HG03135 (cell line): ENCODE data around the gene CBX8.

Experiments
- ATAC-seq: cut with Tn5 transposase; IDR thresholded peaks from one replicate; pipeline ENCODE4 v1.9.1; 2021; ENCODE audit warnings: mild to moderate bottlenecking, moderate library complexity; ENCODE audit not compliant: unreplicated experiment

Gene CBX8

DNA sequence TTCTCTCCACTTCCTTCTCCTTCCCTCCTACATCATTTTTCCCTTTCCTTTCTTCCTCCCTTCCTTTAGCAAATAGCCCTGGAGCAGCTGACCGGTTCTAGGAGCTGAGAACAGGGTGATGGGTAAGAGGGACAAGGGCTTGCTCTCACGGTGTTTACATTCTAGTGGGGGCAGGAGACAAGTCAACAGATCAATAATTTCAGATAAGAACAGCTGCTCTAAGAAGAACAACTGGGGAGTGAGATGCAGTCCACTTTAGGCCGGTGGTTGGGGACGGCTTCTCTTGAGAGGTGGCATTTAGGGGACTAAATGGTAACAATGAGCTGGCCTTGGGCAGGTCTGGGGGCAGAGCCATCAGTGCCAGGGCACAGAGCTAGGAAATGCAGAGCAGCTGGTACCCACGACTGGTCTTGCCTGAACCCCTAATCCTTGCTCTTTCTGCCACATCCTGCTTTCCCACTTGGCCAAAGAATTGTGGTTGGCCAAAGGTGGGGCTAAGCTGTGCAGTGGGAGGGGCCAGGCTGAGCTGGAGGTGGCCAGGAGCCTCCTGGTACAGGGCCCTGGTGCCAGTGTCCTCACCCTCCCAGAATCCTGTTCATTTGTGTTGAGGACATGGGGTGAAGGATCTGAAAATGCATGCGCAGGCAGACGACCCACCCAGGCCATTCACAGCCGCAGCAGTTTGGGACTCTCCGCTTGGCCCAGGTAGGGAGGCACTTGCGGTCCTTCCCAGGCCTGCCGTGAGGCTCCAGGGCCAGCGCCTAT is 24.6 kb upstream of the CBX8 start:
- no peak for ATAC-seq

DNA sequence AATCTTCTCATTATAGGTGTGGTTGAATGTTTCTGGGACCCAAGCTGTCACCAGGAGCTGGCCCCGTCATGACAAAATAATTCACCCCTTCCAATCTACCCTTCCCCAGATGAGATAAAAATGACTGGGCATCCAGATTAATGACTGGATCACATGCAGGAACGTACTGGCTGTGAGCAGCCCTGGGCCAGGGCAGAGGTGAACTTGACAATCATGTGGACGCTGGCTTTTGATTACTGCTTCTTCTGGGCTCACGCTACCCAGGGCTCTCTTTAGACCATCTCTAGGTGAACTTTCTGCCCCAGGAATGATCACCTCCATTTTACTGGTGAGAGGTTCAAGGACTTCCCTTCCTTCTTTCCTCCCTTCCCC is 24.1 kb upstream of the CBX8 start:
- ATAC-seq: no peak

DNA sequence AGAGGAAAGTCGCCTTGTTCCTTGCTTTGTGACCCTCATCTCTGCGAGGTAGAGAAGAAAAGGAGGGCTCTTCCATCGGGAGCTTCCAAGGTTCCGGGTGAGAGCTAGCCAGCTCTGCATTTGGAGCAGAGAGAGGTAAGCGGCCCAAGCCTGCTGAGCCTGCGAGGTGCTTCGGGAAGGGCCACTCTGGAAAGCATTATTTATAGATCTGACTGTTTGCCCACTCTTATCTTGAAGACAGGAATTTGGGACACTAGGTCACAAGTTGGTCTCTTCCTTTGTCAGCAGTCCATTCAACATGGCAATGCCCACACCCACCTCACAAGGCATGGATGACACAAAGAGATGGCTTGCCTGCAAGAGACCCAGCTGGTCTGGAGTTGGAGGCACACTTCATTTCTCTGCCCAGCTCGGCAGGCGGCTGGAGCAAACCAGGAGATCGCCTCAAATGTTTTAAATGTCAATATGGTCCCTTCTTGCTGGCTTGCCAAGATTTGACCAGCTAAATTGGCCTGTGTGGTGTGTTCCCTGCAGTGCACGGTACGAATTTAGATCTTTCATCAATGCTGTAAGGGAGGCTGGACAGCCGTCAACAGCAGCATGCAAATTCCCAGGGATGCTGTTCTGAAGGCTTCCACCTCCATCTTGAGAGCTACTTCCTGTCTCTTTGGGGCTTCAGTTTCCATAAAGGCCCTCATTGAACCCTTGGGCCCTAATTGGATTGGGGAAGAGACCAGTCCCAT is 22.8 kb upstream of the CBX8 start:
- ATAC-seq: no peak

DNA sequence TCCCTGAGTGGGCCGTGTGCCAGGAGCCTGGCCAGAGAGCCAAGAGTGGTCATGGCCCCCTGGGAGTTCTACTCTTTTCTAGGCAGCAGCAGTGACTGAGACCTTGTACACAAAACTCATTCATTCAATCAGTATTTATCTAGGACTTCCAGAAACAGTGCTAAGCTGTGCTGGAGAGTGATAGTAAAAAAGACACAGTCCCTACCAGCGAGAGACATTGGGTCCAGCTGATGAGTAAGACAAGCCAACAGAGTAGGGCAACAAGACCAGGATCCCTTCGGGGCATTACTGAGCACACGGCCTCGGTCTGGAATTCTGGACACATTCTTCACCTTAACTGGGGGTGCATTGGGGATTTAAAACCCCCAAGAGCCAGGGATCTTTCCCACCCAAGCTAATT is 22.2 kb upstream of the CBX8 start:
- ATAC-seq: no peak

DNA sequence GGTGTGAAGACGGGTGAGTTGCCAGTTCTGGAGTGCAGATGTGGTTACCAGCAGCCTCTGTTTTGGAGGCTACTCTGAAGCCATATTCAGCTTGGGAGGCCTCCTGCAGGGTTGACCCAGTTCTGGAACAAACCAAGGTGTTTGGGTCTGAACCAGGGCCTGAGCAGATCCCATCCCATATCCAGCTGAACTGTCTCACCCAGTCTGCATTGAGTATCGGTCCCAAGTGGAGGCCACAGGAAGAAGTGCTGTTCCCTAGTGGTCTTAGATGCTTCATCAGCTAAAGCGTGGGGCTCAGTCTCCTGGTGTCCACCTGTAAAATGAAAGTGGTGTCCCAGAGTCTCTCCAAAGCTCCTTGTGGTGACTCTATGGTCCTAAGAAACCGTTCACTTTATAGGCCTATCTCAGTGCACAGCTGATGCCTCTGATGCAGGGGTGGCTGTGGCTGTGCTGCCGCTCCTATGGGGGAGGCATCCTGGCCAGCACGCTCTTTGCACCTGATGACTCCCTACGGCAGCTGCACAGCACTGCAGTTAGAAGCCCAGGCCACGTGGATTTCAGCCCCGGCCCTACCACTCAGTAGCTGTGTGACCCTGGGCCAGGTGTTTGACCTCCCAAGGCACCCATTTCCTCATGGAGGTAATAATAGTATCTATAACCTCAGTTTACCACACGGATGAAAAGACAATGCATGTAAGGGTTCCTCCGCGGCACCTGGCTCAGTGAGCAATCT is 21.3 kb upstream of the CBX8 start:
- no peak for ATAC-seq

DNA sequence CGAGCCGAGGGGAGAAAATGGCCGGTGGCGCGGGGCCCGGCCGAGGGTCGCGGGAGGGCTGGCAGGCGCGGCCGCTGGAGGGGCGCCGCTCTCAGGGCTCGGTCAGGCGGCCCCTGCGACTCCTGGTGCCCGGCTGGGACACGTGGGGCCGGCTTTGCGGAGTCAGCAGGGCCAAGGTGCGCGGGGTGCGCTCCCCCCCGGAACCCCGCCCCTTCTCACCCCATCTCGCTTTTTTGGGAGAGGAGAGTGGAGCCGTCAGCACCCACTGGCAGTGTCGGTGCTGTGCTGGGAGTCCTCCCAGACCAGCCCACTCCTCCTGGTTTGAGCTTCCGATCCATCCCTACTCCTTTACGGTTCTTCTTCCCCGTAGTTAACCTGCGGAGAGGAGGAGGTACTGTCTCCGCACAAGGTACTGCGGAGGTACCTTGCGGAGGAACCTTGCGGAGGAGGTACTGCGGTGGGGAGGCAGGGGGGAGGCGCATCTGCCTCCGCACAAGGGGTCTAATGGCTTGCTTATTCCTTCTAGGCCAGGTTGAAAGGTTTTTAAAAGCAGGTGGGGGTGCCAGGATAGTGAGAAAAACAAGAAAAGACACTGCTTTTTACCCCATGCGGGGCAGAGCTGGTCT is 19.1 kb upstream of the CBX8 start:
- no peak for ATAC-seq

DNA sequence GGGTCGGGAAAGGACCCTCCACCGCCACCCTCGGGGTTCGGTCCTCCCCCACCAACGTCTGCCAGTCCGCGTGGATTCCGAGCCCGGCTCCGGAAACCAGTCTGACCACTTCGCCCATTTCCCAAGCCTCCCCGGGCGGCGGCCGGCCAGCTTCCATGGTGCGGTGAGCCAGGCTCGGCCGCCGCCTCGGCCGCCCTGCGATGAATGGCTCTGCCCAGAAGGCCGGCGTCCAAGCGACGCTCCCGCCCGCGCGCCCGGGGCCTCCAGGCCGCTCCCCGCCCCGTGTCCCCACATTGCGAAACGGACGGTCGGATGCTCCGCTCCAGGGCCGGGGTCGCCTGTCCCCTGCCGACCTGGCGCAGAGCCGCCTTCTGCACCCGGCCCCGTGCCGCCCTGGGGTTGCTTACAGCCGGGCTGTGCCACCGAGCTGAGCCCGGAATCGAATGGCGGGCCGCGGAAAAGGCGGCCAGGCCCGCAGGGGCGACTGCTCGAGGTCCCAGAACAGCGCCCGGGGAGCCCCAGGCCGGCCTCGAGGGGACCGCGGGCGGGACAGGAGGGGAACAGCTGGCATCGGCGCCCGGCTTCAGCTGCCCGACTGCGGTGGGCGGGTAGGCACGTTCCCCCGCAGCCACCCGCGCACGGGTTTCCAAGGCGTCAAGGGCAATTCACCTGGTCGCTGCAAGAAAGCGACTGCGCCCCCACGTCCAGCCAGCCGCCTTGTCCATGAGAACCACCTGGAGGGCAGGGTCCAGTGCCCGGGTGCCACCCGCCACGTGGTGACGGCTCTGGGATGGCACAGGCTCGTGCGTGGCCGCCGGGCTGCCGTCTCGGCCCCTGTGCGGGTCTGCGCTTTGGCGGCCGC is 18.3 kb upstream of the CBX8 start:
- no peak for ATAC-seq

DNA sequence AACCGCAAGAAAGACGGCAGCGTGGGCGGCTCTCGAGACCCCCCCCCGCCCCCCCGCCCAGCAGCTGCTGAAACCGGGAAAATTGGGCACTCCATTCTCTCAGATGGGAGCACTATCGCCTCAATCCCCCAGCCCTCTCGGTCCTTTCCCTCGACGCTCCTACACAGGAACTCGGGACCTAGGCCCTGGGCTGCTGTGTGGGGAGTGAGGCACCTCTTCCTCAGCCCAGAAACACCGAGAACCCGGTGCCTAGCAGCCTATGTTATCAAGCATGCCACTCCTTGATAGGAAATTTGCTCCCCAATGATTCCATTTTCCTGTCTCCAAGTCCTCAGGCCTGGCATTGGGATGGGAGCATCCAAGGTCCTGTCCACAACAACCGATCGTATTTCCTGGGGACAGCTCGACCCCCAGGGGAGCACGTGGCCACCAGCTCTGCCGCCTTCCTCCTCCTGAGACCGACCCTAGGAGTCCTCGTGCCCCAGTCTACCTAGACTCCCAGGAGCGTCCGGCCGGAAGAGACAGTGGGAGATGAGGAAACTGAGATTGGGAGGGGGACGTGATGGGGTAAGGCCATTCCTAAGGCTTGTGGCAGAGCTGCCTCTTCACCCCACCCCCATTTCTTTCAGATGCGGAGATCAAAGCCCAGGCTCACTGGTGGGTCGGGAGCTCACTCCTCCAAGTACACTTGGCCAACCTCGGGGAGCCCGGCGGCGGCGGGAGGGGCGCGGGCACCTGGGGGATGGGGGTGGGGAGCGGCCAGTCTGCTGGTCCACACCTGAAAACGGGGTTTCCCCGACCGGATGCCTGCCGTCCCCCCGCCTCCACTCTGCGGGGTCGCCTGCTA is 17.5 kb upstream of the CBX8 start:
- no peak for ATAC-seq

DNA sequence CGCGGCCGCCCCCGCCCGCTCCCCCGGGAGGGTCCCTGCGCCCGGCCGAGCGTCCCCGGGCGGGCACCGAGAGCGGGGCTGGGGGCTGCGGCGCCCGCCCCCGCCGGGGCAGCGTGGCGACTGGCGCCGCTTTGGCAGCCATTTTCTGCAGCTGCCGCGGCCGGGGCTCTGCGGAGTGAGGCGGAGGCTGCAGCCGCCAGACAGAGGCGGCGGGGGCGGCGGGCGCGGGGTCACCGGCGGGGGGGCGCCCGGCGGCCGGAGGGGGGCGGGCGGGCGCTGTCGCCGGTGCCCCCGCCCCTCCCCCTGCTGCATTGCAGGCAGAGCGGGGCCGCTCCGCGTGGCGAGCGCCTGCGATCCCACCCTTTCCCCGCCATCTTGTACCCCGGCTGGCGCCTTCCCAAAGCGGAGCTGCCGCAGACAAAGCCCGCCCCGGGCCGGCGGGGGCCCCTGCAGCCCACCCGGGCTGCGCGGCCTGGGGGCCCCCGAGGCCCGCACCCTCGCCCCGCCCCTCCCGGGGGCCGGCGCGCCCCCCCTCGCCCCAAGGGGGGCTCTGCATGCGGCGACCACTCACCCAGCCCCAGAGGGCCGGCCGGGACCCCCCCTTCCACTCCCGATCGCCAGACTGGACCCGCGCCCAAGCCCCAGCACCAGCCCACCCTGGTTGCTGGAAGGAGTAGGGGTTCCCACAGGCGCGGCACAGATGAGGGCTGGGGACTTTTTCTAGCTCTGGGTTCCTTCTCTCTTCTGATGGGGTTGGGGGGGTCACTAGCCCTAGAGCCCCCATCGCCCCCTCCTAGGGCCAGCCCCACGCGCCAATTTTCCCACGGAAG is 16.6 kb upstream of the CBX8 start:
- no peak for ATAC-seq

DNA sequence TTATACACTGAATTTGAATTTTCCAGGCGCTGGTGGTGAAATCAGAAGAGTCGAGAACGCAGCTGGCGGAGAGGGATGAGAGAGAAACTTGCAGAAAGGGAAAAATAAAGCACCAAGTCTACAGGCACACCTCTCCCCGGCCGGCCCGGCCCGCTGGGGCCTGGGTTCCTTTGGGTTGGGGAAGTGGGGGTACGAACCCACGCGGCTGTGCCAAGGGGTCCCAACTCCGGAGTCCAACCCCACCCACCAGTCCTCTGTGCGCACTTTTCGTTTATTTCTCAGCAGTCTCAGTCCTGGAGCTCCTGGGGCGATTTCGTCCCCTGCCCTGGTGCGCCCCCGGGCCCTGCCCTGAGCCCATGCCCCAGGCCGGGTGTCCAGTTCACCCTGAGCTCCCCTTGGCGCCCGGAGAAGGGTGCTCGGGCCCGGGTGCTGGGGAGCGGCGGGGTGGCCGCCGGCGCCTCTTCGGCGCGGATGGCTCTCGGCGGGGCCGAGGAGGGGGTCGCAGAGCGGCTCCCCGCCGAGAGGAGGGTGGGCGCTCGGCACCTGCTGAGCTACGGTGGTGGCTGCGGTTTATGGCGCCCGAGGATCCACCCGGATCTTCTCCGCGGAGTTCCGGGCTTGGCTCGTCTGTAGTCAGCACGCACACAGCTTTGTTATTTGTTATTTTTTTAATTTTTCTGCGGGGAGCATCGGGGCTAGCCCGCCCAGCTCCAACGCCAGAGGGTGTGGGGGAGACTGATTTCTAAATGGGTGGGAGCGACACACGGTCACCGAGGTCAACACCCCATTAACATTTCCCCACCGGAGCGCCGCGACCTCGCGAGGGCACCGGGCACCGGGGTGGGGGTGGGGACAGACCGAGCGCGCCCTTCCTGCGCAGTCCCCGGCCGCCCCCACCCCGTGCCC is 15.7 kb upstream of the CBX8 start:
- no peak for ATAC-seq

DNA sequence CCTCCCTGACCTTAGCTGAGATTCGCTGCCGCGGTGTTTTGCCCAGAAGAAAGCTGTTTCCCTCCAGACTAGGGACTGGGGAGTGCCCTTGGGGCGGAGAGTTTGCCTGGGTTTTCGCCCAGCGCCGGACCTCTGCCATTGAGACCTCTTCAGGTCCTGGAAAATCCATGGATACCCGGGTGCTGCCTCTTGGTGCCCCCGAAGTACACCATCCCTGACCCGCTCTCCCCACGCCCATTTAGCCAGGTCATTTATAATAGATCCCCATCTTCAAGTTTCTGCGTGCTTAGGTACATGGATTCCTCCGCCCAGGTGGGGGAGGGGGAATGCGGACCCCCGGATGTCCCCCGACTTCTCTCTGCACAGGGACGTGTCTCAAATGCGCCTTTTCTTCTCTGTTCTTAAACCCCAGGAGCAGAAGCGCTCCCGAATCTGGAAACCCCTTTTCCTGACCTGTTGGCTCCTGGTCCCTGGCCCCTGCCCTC is 15.0 kb upstream of the CBX8 start:
- no peak for ATAC-seq

DNA sequence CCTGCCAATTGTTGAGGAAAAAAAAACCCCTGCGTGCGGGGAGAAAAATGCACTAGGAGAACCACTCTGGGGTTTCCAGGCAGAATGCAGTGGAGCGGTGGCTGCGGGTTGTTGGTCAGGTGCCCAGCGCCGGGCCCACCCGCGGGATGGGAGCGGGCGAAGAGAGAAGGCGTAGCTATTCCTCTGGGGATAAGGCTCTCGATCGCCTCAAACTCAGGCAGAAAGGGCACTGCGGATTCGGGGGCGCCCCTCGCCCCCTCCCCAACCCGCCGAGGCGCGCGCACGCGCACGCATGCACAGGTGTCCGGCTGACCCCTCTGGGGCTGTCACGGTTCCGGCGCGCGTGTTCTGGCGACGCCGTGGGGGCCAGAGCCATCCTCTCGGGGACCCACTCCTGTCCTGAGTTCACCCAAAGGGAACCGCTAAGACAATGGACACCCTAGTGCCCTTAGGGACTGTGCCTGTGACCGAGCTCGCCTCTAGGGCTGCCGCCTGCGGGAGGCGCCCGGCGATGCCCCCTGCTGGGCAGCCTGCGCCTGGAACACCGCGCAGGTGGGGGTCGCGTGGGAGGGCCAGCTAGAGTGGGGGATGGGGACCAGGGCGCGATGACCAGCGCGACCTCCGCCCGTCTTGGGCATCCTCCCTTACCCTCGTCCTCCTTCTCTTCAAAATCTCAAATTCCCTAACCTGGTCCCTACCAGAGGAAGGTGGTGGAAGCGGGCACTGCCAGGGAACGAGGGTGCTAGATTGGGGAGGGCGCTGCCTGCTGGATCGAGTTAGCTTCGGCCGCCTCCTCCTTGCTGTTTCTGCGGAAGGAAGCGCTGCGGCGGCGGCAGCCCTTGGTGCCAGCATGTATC is 14.4 kb upstream of the CBX8 start:
- no peak for ATAC-seq

DNA sequence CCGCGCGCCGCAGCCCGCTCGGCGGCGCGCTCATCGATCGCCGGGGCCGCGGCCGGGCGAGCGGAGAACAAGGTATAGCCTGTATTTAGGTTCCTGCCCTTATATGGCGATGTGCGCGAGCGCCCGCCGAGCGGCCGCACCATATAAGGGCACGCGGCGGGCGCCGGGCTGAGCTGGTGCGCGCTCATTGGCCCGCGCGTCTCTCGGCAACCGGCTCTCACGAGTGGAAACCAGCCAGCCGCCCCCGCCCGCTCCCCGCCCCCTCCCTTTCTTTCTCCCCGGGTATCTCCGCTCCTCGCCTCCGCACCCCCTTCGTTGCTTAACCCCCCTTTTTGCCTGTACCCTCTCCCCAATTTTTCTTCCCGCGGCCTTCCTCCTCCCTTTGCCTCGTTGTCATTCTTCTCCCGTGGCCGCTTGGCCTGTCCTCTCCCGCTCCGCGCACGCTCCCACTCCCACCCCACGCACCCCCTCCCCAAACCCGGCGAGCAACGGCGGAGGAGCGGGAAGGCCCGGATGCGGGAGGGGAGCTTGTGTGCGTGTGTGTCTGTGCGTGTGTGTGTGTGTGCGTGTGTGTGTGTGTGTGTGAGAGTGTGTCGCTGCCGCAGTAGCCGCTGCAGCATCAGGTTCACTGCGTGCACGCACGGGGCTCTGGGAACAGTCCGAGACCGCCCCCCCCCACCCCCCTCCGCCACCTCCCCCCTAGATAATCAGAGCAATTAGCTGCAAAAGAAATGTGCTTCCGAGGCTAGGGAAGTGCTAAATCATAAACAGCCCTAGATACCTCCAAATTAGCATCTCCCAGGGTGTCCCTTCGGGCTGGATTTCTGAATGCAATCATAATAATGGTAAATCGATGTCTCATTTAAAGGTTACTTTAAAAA is 13.5 kb upstream of the CBX8 start:
- peak; percentile 67 for ATAC-seq

DNA sequence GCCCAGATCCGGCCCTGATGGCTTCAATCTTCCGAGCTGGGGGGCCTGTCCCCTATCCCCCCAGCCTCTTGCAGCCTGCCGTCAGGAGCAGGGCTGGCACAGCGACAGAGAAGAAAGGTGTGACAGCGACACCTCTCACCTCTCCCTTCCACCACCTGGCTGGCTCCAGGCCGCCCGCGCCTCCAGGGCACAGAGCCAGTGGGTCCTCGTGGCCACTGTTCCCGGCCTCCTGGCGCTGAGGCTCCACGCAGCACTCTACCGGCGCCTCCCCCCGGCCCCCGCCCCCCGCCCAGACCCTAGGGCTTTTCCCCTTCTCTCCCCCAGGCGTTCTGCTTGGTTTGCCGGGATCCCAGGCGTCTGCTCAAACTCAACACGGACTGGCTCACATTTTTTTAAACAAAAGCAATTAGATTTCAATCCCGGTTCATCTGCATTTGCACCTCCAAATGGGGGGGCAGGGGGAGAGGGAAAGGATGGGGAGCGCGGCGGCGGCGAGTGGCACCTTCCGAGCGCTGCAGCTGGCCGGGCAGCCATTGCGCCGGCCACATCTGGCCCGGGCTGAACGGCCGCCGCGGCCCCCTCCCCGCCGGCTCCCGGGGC is 12.8 kb upstream of the CBX8 start:
- no peak for ATAC-seq
